Calu3 (cell line): Measurements from ENCODE around the gene JPH2. TPM values are rescaled to one million over a fixed set of nuclear protein-coding genes. Genes with fewer than 3 reads are reported as not detected.

Experiments used
- BruUV-seq: library from RNA; stranded (reverse); fragments of 400-500 nt; replicated peaks from 2 replicates; lab custom pipeline; 2021; lab: Mats Ljungman, UMichigan
- CTCF ChIA-PET: fragments of 300-600 bp; sonication (Branson Sonifier 250); formaldehyde crosslinking; loops from one replicate; lab custom pipeline; 2022; ENCODE audit warnings: antibody characterized with exemption; lab: Charles Lee
- DNase-seq: peaks from one replicate; pipeline ENCODE4 v3.0.0; 2022
- H3K27ac Mint-ChIP-seq: one replicate; pipeline ENCODE4 v1.8.0; 2022; ENCODE audit warnings: mixed read lengths; ENCODE audit not compliant: unreplicated experiment
- H3K27me3 Mint-ChIP-seq: one replicate; pipeline ENCODE4 v1.8.0; 2022; ENCODE audit warnings: mixed read lengths; ENCODE audit not compliant: unreplicated experiment
- H3K36me3 Mint-ChIP-seq: one replicate; pipeline ENCODE4 v1.8.0; 2022; ENCODE audit warnings: mild to moderate bottlenecking, moderate library complexity, mixed read lengths; ENCODE audit not compliant: insufficient read depth, unreplicated experiment
- H3K4me1 Mint-ChIP-seq: one replicate; pipeline ENCODE4 v1.8.0; 2022; ENCODE audit warnings: mild to moderate bottlenecking, low read depth, mixed read lengths; ENCODE audit not compliant: unreplicated experiment
- H3K4me3 Mint-ChIP-seq: one replicate; pipeline ENCODE4 v1.8.0; 2022; ENCODE audit warnings: mild to moderate bottlenecking, low read depth, moderate library complexity, mixed read lengths; ENCODE audit not compliant: unreplicated experiment
- H3K9me3 Mint-ChIP-seq: one replicate; pipeline ENCODE4 v1.8.0; 2022; ENCODE audit warnings: low read depth, mixed read lengths; ENCODE audit not compliant: unreplicated experiment
- CTCF ChIP-seq: fragments of 200-600 bp; IDR thresholded peaks from one replicate; pipeline ENCODE4 v1.8.0; 2022; ENCODE audit warnings: antibody characterized with exemption; ENCODE audit not compliant: unreplicated experiment
- intact Hi-C: fragments of 100-400 bp; cut with micrococcal nuclease; formaldehyde crosslinking; loops from one replicate; pipeline ENCODE4 v1.10.0; 2022; ENCODE audit not compliant: unreplicated experiment
- total RNA-seq: library from RNA; stranded (reverse); gene quantifications from 2 replicates; pipeline ENCODE4 v1.2.3, GENCODE V29; 2022

JPH2 gene
- total RNA-seq, 1 experiment from 2014 or later, result 0.50 TPM

- CTCF ChIA-PET, result no interaction called here
- Mint-ChIP-seq H3K9me3 (peaks cover 4% of the 10 kb centered on the region), H3K36me3 (no peaks in the 10 kb centered on the region), H3K27me3 (peaks cover 81% of the 10 kb centered on the region), H3K27ac (no peak overlapping the region), H3K4me1 (peaks cover 5% of the 10 kb centered on the region), H3K4me3 (no peak overlapping the region)
- BruUV-seq, result no TSS peak
- intact Hi-C loops, result no loop called here
- no peak for DNase-seq
- no peak for TF ChIP-seq CTCF
Measured at GRCh38 chr20:44102582-44102981, 84.4 kb downstream of the JPH2 start.

DNA sequence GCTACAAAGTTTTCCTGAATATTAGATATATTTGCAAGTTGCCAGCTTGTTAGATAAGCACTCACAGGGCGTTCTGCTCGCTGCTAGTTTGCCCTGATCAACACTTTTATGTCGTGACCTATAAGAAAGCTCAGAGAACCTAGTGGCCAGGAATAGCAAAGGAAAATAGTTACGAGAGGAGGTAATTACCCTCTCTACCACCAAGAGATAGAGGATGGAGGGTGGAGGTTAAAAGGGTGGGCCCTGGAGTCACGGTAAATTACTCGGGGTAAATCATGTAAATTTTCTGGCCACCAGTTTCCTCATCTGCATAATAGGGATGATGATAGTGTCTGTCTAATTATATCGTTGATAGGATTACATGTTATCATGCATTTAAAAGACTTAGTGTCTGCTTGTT lies 87.2 kb downstream of the JPH2 start:
- no peak for DNase-seq
- Mint-ChIP-seq H3K4me3 (no peak overlapping the region), H3K27ac (no peak overlapping the region), H3K4me1 (peaks cover 10% of the 10 kb centered on the region), H3K36me3 (no peaks in the 10 kb centered on the region), H3K9me3 (no peaks in the 10 kb centered on the region), H3K27me3 (peaks cover 54% of the 10 kb centered on the region)
- TF ChIP-seq CTCF, result no peak
- CTCF ChIA-PET, result interaction anchor here (0.6 to 1.3 kb wide), 3 partner anchors 12 to 17 kb away, joined by 4 read pairs; no protein-coding TSS in a partner anchor
- no TSS peak for BruUV-seq
- intact Hi-C loops, result no loop called here

DNA sequence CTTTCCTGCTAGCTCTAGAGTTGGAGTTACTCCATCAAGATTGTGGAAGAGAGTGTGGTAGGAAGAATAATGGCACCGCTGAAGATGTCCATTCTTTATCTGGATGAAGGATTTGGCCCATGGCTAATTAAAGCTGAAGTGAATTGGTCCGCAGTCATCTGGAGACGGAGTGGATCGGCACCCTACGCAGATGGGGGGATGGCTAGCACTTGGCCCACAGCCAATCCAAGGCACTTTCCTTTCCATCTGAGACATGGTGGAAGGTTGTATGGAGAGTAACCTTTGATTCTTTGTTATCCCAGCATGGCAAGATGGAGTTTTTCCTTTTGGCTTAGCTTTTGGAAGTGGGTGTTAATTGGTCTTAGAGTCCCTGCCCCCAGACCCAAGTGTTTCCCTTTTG lies 88.3 kb downstream of the JPH2 start:
- Mint-ChIP-seq H3K9me3 (no peaks in the 10 kb centered on the region), H3K4me3 (no peak overlapping the region), H3K36me3 (no peaks in the 10 kb centered on the region), H3K4me1 (peaks cover 10% of the 10 kb centered on the region), H3K27me3 (peaks cover 46% of the 10 kb centered on the region), H3K27ac (no peak overlapping the region)
- TF ChIP-seq CTCF, result no peak
- no peak for DNase-seq
- CTCF ChIA-PET, result no interaction called here
- intact Hi-C loops, result no loop called here
- no TSS peak for BruUV-seq

DNA sequence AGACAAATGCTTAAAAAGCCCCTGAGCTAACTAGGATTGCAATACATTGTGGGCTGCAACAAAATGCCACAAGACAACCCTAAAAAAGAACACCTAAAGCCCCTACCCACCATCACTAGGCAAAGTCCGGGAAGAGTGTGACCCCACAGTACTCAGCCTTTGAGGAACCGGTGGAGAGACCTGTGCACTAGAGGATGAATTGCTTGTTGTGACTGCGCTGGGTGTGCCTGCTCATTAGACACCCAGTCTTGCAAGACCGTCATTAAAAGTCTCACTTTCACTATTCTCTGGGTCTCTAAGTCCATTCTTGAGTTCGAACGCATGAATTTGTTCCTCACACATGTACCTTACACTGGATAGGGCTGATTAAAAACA lies 88.7 kb downstream of the JPH2 start:
- Mint-ChIP-seq H3K9me3 (no peaks in the 10 kb centered on the region), H3K27me3 (peaks cover 46% of the 10 kb centered on the region), H3K4me3 (no peak overlapping the region), H3K36me3 (no peaks in the 10 kb centered on the region), H3K27ac (no peak overlapping the region), H3K4me1 (peaks cover 10% of the 10 kb centered on the region)
- intact Hi-C loops, result no loop called here
- BruUV-seq, result no TSS peak
- CTCF ChIA-PET, result no interaction called here
- no peak for TF ChIP-seq CTCF
- no peak for DNase-seq
